HG03432 (cell line): ENCODE measurements around the gene ZBTB38.
A peak's percentile ranks its signal among the peaks of the same experiment; 100 is the strongest.

Experiments used
- ATAC-seq: cut with Tn5 transposase; IDR thresholded peaks from one replicate; pipeline ENCODE4 v1.9.1; 2021; ENCODE audit warnings: mild to moderate bottlenecking, moderate library complexity; ENCODE audit not compliant: unreplicated experiment

Gene ZBTB38

GRCh38 chr3:141368062-141368924, at the start of gene ZBTB38:
ZBTB38 (plus strand) TSS chr3:141368504; CDS start chr3:141442389, 73,885 bp downstream.
- ATAC-seq = no peak

- ATAC-seq = no peak
These were observed 47.8 kb upstream of the ZBTB38 start for GRCh38 chr3:141320399-141321108.

GRCh38 chr3:141321109-141321497, 47.2 kb upstream of the ZBTB38 start:
- no peak for ATAC-seq

GRCh38 chr3:141323936-141324704, 44.2 kb upstream of the ZBTB38 start:
- ATAC-seq = no peak

GRCh38 chr3:141326123-141326522, 42.2 kb upstream of the ZBTB38 start:
- no peak for ATAC-seq

- no peak for ATAC-seq
These were observed 41.7 kb upstream of the ZBTB38 start for GRCh38 chr3:141326626-141327025.

GRCh38 chr3:141328286-141329166, 39.8 kb upstream of the ZBTB38 start:
- peak; percentile 56 for ATAC-seq

GRCh38 chr3:141330235-141330634, 38.1 kb upstream of the ZBTB38 start:
- no peak for ATAC-seq

- ATAC-seq = no peak
These were observed 37.5 kb upstream of the ZBTB38 start for GRCh38 chr3:141330718-141331376.

GRCh38 chr3:141331377-141332318, 36.7 kb upstream of the ZBTB38 start:
- ATAC-seq = peak; percentile 45

- ATAC-seq = no peak
These were observed 35.9 kb upstream of the ZBTB38 start for GRCh38 chr3:141332416-141332815.

GRCh38 chr3:141333836-141334626, 34.3 kb upstream of the ZBTB38 start:
- no peak for ATAC-seq

- ATAC-seq = no peak
These were observed 33.6 kb upstream of the ZBTB38 start for GRCh38 chr3:141334627-141335250.

- ATAC-seq = no peak
These were observed 32.7 kb upstream of the ZBTB38 start for GRCh38 chr3:141335531-141336061.

- ATAC-seq = peak; percentile 90
These were observed 31.4 kb upstream of the ZBTB38 start for GRCh38 chr3:141336672-141337522.

GRCh38 chr3:141337523-141337854, 30.8 kb upstream of the ZBTB38 start:
- no peak for ATAC-seq
